ENCODE data around the gene GGACT. TPM values are rescaled to one million over a fixed set of nuclear protein-coding genes. Genes with fewer than 3 reads are reported as not detected.

The GGACT gene
- total RNA-seq, 1 experiment from 2014 or later, result 2.6 TPM

- no peak for TF ChIP-seq CTCF (IDR thresholded peaks at IDR 0.05; ENCODE audit: unreplicated experiment)
- no peaks in the 10 kb centered on the region for H3K27me3 Mint-ChIP-seq (ENCODE audit: unreplicated experiment)
- CTCF ChIA-PET, result no interaction called here
- no peaks in the 10 kb centered on the region for H3K36me3 Mint-ChIP-seq (ENCODE audit: insufficient read depth, unreplicated experiment)
- H3K4me1 Mint-ChIP-seq (ENCODE audit: low read depth, unreplicated experiment), result no peaks in the 10 kb centered on the region
- DNase-seq, result no peak
- no peak overlapping the region for H3K4me3 Mint-ChIP-seq (ENCODE audit: low read depth, unreplicated experiment)
- no TSS peak for BruUV-seq (replicated peaks)
- no peak overlapping the region for H3K27ac Mint-ChIP-seq (ENCODE audit: unreplicated experiment)
- H3K9me3 Mint-ChIP-seq (ENCODE audit: low read depth, unreplicated experiment), result no peaks in the 10 kb centered on the region
- intact Hi-C loops (cut with micrococcal nuclease; ENCODE audit: unreplicated experiment), result no loop called here
These were observed 53.7 kb downstream of the GGACT start for GRCh38 chr13:100534911-100535310.

GRCh38 chr13:100534147-100534843, 54.3 kb downstream of the GGACT start:
- H3K4me1 Mint-ChIP-seq (ENCODE audit: low read depth, unreplicated experiment), result no peaks in the 10 kb centered on the region
- H3K9me3 Mint-ChIP-seq (ENCODE audit: low read depth, unreplicated experiment), result no peaks in the 10 kb centered on the region
- no TSS peak for BruUV-seq (replicated peaks)
- no peak for DNase-seq
- CTCF ChIA-PET, result no interaction called here
- TF ChIP-seq CTCF (IDR thresholded peaks at IDR 0.05; ENCODE audit: unreplicated experiment), result no peak
- H3K4me3 Mint-ChIP-seq (ENCODE audit: low read depth, unreplicated experiment), result no peak overlapping the region
- intact Hi-C loops (cut with micrococcal nuclease; ENCODE audit: unreplicated experiment), result no loop called here
- no peaks in the 10 kb centered on the region for H3K27me3 Mint-ChIP-seq (ENCODE audit: unreplicated experiment)
- H3K27ac Mint-ChIP-seq (ENCODE audit: unreplicated experiment), result no peak overlapping the region
- no peaks in the 10 kb centered on the region for H3K36me3 Mint-ChIP-seq (ENCODE audit: insufficient read depth, unreplicated experiment)

GRCh38 chr13:100533588-100534041, 55.0 kb downstream of the GGACT start:
- no peaks in the 10 kb centered on the region for H3K36me3 Mint-ChIP-seq (ENCODE audit: insufficient read depth, unreplicated experiment)
- H3K27ac Mint-ChIP-seq (ENCODE audit: unreplicated experiment), result no peak overlapping the region
- no peaks in the 10 kb centered on the region for H3K27me3 Mint-ChIP-seq (ENCODE audit: unreplicated experiment)
- no peak for DNase-seq
- no peaks in the 10 kb centered on the region for H3K9me3 Mint-ChIP-seq (ENCODE audit: low read depth, unreplicated experiment)
- CTCF ChIA-PET, result no interaction called here
- no TSS peak for BruUV-seq (replicated peaks)
- intact Hi-C loops (cut with micrococcal nuclease; ENCODE audit: unreplicated experiment), result no loop called here
- no peak overlapping the region for H3K4me3 Mint-ChIP-seq (ENCODE audit: low read depth, unreplicated experiment)
- H3K4me1 Mint-ChIP-seq (ENCODE audit: low read depth, unreplicated experiment), result no peaks in the 10 kb centered on the region
- TF ChIP-seq CTCF (IDR thresholded peaks at IDR 0.05; ENCODE audit: unreplicated experiment), result no peak

GRCh38 chr13:100532836-100533435, 55.7 kb downstream of the GGACT start:
- TF ChIP-seq CTCF (IDR thresholded peaks at IDR 0.05; ENCODE audit: unreplicated experiment), result no peak
- CTCF ChIA-PET, result no interaction called here
- Mint-ChIP-seq H3K9me3 (ENCODE audit: low read depth, unreplicated experiment) (no peaks in the 10 kb centered on the region), H3K4me3 (ENCODE audit: low read depth, unreplicated experiment) (no peak overlapping the region), H3K4me1 (ENCODE audit: low read depth, unreplicated experiment) (no peaks in the 10 kb centered on the region), H3K36me3 (ENCODE audit: insufficient read depth, unreplicated experiment) (no peaks in the 10 kb centered on the region), H3K27ac (ENCODE audit: unreplicated experiment) (no peak overlapping the region), H3K27me3 (ENCODE audit: unreplicated experiment) (no peaks in the 10 kb centered on the region)
- no peak for DNase-seq
- intact Hi-C loops (cut with micrococcal nuclease; ENCODE audit: unreplicated experiment), result no loop called here
- no TSS peak for BruUV-seq (replicated peaks)

Data from Calu3 (cell line).